D721Med (cell line): ENCODE measurements around the gene BFAR.
"Not testable (repeated sequence)": the region's sequence is repeated elsewhere in the genome, so short reads cannot be mapped to it uniquely, and the experiment has no call there.

Experiments used
- DNase-seq: peaks from one replicate; pipeline ENCODE4 v3.0.0; 2011; ENCODE audit warnings: low spot score; ENCODE audit not compliant: insufficient read length
- FAIRE-seq: peaks from 2 replicates; lab custom pipeline; 2011; peaks lifted over from hg19 to GRCh38; lab: Jason Lieb, UNC
- CTCF ChIP-seq: IDR thresholded peaks from 2 replicates; pipeline ENCODE4 v1.5.1; 2012; ENCODE audit warnings: mild to moderate bottlenecking, control low read depth; ENCODE audit not compliant: insufficient read depth; ENCODE audit errors: missing control alignments

The BFAR gene

GRCh38 chr16:14678748-14679497 is 46.2 kb downstream of the BFAR start:
- no peak for TF ChIP-seq CTCF
- FAIRE-seq (no peak), DNase-seq (no peak)

- FAIRE-seq, DNase-seq: not testable (repeated sequence)
Observed at GRCh38 chr16:14680396-14680795, 47.6 kb downstream of the BFAR start.

GRCh38 chr16:14681115-14681514 is 48.4 kb downstream of the BFAR start:
- DNase-seq (no peak), FAIRE-seq (no peak)
- TF ChIP-seq CTCF, result no peak

GRCh38 chr16:14682121-14682520 is 49.4 kb downstream of the BFAR start:
- DNase-seq (no peak), FAIRE-seq (no peak)
- TF ChIP-seq CTCF, result no peak

GRCh38 chr16:14685870-14686793 is 53.4 kb downstream of the BFAR start:
- not testable (repeated sequence) for DNase-seq, FAIRE-seq

- DNase-seq, FAIRE-seq: not testable (repeated sequence)
Observed at GRCh38 chr16:14694129-14694528, 61.4 kb downstream of the BFAR start, which contains the start of gene PLA2G10. TSS of gene PLA2G10 (minus strand) at chr16:14694308. CDS start at chr16:14694229, 79 bp downstream.

GRCh38 chr16:14701859-14702258 is 69.1 kb downstream of the BFAR start:
- not testable (repeated sequence) for DNase-seq, FAIRE-seq

- DNase-seq, FAIRE-seq: not testable (repeated sequence)
Observed at GRCh38 chr16:14702672-14703071, 69.9 kb downstream of the BFAR start.

GRCh38 chr16:14703156-14704011 is 70.6 kb downstream of the BFAR start, which contains the start of gene NPIPA3:
TSS of gene NPIPA3 (plus strand) at chr16:14703411. CDS start at chr16:14708944, 5,533 bp downstream.
- not testable (repeated sequence) for FAIRE-seq, DNase-seq
